Endothelial cell of umbilical vein (primary cell): Measurements from ENCODE around the gene CSH2. TPM values are rescaled to one million over a fixed set of nuclear protein-coding genes. Genes with fewer than 3 reads are reported as not detected.

Source experiments
- BruUV-seq: library from RNA; stranded (reverse); fragments of 400-500 nt; replicated peaks from 2 replicates; lab custom pipeline; 2021; lab: Mats Ljungman, UMichigan
- CTCF ChIA-PET: fragments of 300-600, 350-600 bp; sonication (Branson Sonifier 250); formaldehyde crosslinking; loops from one replicate; lab custom pipeline; 2021; ENCODE audit warnings: antibody characterized with exemption, inconsistent platforms; lab: Charles Lee
- POLR2A ChIA-PET: fragments of 300-600, 350-600 bp; sonication (Branson Sonifier 250); formaldehyde crosslinking; loops from one replicate; lab custom pipeline; 2021; ENCODE audit warnings: antibody characterized with exemption, inconsistent platforms; lab: Charles Lee
- DNase-seq: peaks from one replicate; pipeline ENCODE4 v3.0.0-alpha.2; 2011; ENCODE audit warnings: low read depth, low spot score
- FAIRE-seq: peaks from 2 replicates; lab custom pipeline; 2011; peaks lifted over from hg19 to GRCh38; lab: Jason Lieb, UNC
- H2AFZ ChIP-seq: 2 replicates; pipeline ENCODE4 v1.6.0; 2012; ENCODE audit warnings: low read depth, low read length, control low read depth, inconsistent platforms
- H3K27ac ChIP-seq: 2 replicates; pipeline ENCODE4 v1.5.1; 2011; ENCODE audit warnings: low read depth, mild to moderate bottlenecking, control low read depth, low read length, moderate library complexity; ENCODE audit not compliant: insufficient read depth
- H3K27me3 ChIP-seq, 2 experiments: 2 replicates each; pipeline versions ENCODE4 v1.6.0 to v1.6.1; 2011; ENCODE audit warnings: low read length in 2 of 2, mixed read lengths in 1 of 2; ENCODE audit not compliant: control insufficient read depth in 2 of 2, insufficient read depth in 2 of 2
- H3K36me3 ChIP-seq, 2 experiments: 2 replicates in 1 of 2; 3 replicates in 1 of 2; pipeline ENCODE4 v1.5.1; 2011; ENCODE audit warnings: low read length in 2 of 2, mild to moderate bottlenecking in 1 of 2, moderate library complexity in 1 of 2; ENCODE audit not compliant: control insufficient read depth in 2 of 2, insufficient read depth in 2 of 2; ENCODE audit errors: extremely low read depth in 1 of 2
- H3K4me1 ChIP-seq: 3 replicates; pipeline ENCODE4 v1.5.1; 2011; ENCODE audit warnings: mild to moderate bottlenecking, low read length; ENCODE audit not compliant: control insufficient read depth, insufficient read depth; ENCODE audit errors: extremely low read depth
- H3K4me2 ChIP-seq: 2 replicates; pipeline ENCODE4 v1.6.1; 2011; ENCODE audit warnings: low read length, control low read depth, mixed read lengths; ENCODE audit not compliant: insufficient read depth
- H3K4me3 ChIP-seq, 3 experiments: fragments of 200-600 bp in 1 of 3; sonication (generic), shearing (Covaris generic) in 1 of 3; replicated peaks in 1 of 3; 2 replicates each; pipeline ENCODE4 v1.5.1; 2011 to 2016; ENCODE audit warnings: control low read depth in 3 of 3, low read length in 3 of 3, mild to moderate bottlenecking in 2 of 3, inconsistent platforms in 1 of 3, low read depth in 1 of 3, moderate library complexity in 1 of 3; ENCODE audit not compliant: insufficient read depth in 1 of 3
- H3K79me2 ChIP-seq: 2 replicates; pipeline ENCODE4 v1.6.0; 2012; ENCODE audit warnings: low read length, inconsistent platforms; ENCODE audit not compliant: control insufficient read depth, insufficient read depth
- H3K9ac ChIP-seq: replicated peaks from 2 replicates; pipeline ENCODE3; 2011; ENCODE audit warnings: low read length, control low read depth; ENCODE audit not compliant: insufficient read depth; ENCODE audit errors: extremely low read depth
- H3K9me1 ChIP-seq: replicated peaks from 3 replicates; pipeline ENCODE4 v1.6.0; 2011; ENCODE audit warnings: mild to moderate bottlenecking, low read length; ENCODE audit not compliant: control insufficient read depth, insufficient read depth; ENCODE audit errors: extremely low read depth
- H3K9me3 ChIP-seq: replicated peaks from 2 replicates; pipeline ENCODE4 v1.5.1; 2012; ENCODE audit warnings: low read length, inconsistent platforms; ENCODE audit not compliant: control insufficient read depth, insufficient read depth
- H4K20me1 ChIP-seq: replicated peaks from 2 replicates; pipeline ENCODE3; 2011; ENCODE audit warnings: mild to moderate bottlenecking, low read length; ENCODE audit not compliant: control insufficient read depth, insufficient read depth; ENCODE audit errors: extremely low read depth
- EZH2 ChIP-seq: IDR thresholded peaks from 2 replicates; pipeline ENCODE4 v1.6.1; 2012; ENCODE audit warnings: borderline replicate concordance, low read depth, mild to moderate bottlenecking, moderate library complexity, low read length, inconsistent platforms; ENCODE audit not compliant: severe bottlenecking
- FOS ChIP-seq: IDR thresholded peaks from 2 replicates; pipeline ENCODE4 v1.6.1; 2011; ENCODE audit warnings: mild to moderate bottlenecking, low read length, moderate library complexity, borderline replicate concordance; ENCODE audit not compliant: insufficient read depth
- GATA2 ChIP-seq: IDR thresholded peaks from 2 replicates; pipeline ENCODE4 v1.7.0; 2011; ENCODE audit warnings: low read depth, mild to moderate bottlenecking, moderate library complexity, mixed read lengths, low read length; ENCODE audit not compliant: insufficient read length, insufficient read depth
- JUN ChIP-seq: IDR thresholded peaks from 2 replicates; pipeline ENCODE4 v1.6.1; 2011; ENCODE audit warnings: borderline replicate concordance, low read depth; ENCODE audit not compliant: insufficient read length, insufficient read depth
- MAX ChIP-seq: IDR thresholded peaks from 2 replicates; pipeline ENCODE4 v1.6.1; 2011; ENCODE audit not compliant: insufficient read depth, insufficient read length
- MYC ChIP-seq: IDR thresholded peaks from one replicate; pipeline ENCODE4 v1.6.1; 2011; ENCODE audit warnings: mild to moderate bottlenecking, low read depth, low read length
- POLR2A ChIP-seq: IDR thresholded peaks from 2 replicates; pipeline ENCODE4 v1.6.1; 2012; ENCODE audit warnings: low read depth, mild to moderate bottlenecking, control low read depth, low read length
- POLR2AphosphoS5 ChIP-seq: IDR thresholded peaks from 2 replicates; pipeline ENCODE4 v1.6.1; 2012; ENCODE audit warnings: low read depth, mild to moderate bottlenecking, control low read depth, low read length, moderate library complexity; ENCODE audit not compliant: insufficient read depth
- dilution Hi-C: fragments of 300-500 bp; cut with MboI; formaldehyde crosslinking; loops from one replicate; pipeline ENCODE4 v1.15.0; 2019; ENCODE audit warnings: low sequenced_read_pairs; ENCODE audit not compliant: extremely low pct_ligation_motif_present
- intact Hi-C: fragments of 100-400 bp; cut with micrococcal nuclease; formaldehyde crosslinking; loops from one replicate; pipeline ENCODE4 v1.10.0; 2022
- polyA plus RNA-seq, 4 experiments: library from polyadenylated mRNA; depleted of rRNA in 3 of 4; stranded (reverse) in 3 of 4; unstranded in 1 of 4; fragments of >200 nt; gene quantifications; 2 replicates each; pipeline versions ENCODE4 v1.2.1 to v1.2.3, GENCODE V29; 2011 to 2012; ENCODE audit warnings: missing spikeins in 1 of 4
- total RNA-seq: library from RNA; stranded (reverse); gene quantifications from 2 replicates; pipeline ENCODE4 v1.2.3, GENCODE V29; 2021
- TF ChIP-seq, protein P1 (sequence below), 2 donors: IDR thresholded peaks; 1 replicate in 1 of 2; 2 replicates in 1 of 2; pipeline ENCODE4 v1.5.1; 2011; ENCODE audit warnings: low read length in 2 of 2, mild to moderate bottlenecking in 2 of 2, moderate library complexity in 2 of 2, control low read depth in 1 of 2, inconsistent platforms in 1 of 2, low read depth in 1 of 2; ENCODE audit not compliant: insufficient read depth in 1 of 2; ENCODE audit errors: extremely low read depth in 1 of 2

CSH2 gene
- total and polyA plus RNA-seq, 2 donors (not counting 3 experiments of a cell fraction or from before 2014, with no cell fraction given): not detected

DNA sequence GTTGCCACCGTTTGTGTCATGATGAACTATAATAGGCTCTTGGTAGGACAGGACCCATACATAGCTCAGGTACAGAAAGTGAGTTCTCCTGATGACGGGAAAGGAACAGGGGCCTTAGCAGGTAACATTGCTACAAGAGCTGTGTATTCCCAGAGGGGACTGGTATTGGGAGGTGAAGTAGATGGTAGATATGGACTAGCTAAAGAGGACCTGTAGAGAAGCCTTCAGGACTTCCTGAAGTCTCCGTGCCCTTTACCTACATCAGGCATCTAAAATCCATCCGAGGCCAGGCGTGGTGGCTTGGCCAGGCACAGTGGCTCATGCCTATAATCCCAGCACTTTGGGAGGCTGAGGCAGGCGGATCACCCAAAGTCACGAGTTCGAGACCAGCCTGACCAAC is 18.3 kb downstream of the CSH2 start:
- H3K9ac ChIP-seq: no peak overlapping the region
- dilution Hi-C loops (no loop called here), intact Hi-C loops (no loop called here)
- H3K9me1 ChIP-seq: no peaks in the 10 kb centered on the region
- POLR2A ChIA-PET: no interaction called here
- no peak overlapping the region for H3K27ac ChIP-seq
- BruUV-seq: no TSS peak
- no peaks in the 10 kb centered on the region for H3K36me3 ChIP-seq
- DNase-seq: no peak
- no peaks in the 10 kb centered on the region for H3K4me1 ChIP-seq
- FAIRE-seq: no peak
- no peaks in the 10 kb centered on the region for H3K9me3 ChIP-seq
- no peak overlapping the region for H3K4me3 ChIP-seq
- H3K27me3 ChIP-seq: peaks cover 6 to 15% of the 10 kb centered on the region in 2 experiments
- TF ChIP-seq MYC: no peak
- no peak for TF ChIP-seq JUN
- TF ChIP-seq GATA2: no peak
- TF ChIP-seq, protein P1, sequence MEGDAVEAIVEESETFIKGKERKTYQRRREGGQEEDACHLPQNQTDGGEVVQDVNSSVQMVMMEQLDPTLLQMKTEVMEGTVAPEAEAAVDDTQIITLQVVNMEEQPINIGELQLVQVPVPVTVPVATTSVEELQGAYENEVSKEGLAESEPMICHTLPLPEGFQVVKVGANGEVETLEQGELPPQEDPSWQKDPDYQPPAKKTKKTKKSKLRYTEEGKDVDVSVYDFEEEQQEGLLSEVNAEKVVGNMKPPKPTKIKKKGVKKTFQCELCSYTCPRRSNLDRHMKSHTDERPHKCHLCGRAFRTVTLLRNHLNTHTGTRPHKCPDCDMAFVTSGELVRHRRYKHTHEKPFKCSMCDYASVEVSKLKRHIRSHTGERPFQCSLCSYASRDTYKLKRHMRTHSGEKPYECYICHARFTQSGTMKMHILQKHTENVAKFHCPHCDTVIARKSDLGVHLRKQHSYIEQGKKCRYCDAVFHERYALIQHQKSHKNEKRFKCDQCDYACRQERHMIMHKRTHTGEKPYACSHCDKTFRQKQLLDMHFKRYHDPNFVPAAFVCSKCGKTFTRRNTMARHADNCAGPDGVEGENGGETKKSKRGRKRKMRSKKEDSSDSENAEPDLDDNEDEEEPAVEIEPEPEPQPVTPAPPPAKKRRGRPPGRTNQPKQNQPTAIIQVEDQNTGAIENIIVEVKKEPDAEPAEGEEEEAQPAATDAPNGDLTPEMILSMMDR (IDR thresholded peaks at IDR 0.05; ENCODE audit: extremely low read depth in 1 of 2, insufficient read depth in 1 of 2, low read depth in 1 of 2, low read length in 2 of 2): no peak
- TF ChIP-seq POLR2AphosphoS5: no peak
- no peak for TF ChIP-seq POLR2A
- no peak for TF ChIP-seq MAX
- no peak for TF ChIP-seq EZH2
- TF ChIP-seq FOS: no peak
- no peaks in the 10 kb centered on the region for H4K20me1 ChIP-seq
- CTCF ChIA-PET: interaction anchor here (0.8 to 0.9 kb wide), 2 partner anchors 11 to 14 kb away, joined by 3 read pairs; no protein-coding TSS in a partner anchor
- no peaks in the 10 kb centered on the region for H3K79me2 ChIP-seq
- no peak overlapping the region for H3K4me2 ChIP-seq
- no peak overlapping the region for H2AFZ ChIP-seq
